ENCODE measurements around the gene MCC. TPM values are rescaled to one million over a fixed set of nuclear protein-coding genes. Genes with fewer than 3 reads are reported as not detected.

MCC gene
- polyA plus RNA-seq, 1 donor (not counting 4 experiments of a cell fraction or from before 2014, with no cell fraction given) = 24.6 TPM

DNA sequence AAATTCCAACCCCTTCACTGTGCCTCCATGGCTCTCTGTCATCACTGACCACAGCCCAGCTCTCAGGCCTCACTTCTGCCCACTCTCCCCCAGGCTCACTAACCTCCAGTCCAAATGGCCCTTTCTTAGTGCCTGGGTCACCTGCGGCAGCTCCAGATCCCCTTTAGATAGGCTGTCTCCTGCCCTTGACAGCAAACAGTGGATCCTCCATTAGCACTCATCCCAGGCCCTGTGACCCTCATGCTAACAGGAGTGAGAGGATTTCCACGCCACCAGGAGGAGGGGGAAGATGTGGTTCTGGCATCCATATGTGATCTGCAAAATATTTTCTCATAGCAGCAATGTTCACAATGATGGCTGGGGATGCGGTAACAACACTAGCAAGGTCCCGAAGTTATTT lies 372.3 kb downstream of the MCC start:
- no peak for TF ChIP-seq EZH2 (IDR thresholded peaks at IDR 0.05; ENCODE audit: low read length)
- TF ChIP-seq, protein P1, sequence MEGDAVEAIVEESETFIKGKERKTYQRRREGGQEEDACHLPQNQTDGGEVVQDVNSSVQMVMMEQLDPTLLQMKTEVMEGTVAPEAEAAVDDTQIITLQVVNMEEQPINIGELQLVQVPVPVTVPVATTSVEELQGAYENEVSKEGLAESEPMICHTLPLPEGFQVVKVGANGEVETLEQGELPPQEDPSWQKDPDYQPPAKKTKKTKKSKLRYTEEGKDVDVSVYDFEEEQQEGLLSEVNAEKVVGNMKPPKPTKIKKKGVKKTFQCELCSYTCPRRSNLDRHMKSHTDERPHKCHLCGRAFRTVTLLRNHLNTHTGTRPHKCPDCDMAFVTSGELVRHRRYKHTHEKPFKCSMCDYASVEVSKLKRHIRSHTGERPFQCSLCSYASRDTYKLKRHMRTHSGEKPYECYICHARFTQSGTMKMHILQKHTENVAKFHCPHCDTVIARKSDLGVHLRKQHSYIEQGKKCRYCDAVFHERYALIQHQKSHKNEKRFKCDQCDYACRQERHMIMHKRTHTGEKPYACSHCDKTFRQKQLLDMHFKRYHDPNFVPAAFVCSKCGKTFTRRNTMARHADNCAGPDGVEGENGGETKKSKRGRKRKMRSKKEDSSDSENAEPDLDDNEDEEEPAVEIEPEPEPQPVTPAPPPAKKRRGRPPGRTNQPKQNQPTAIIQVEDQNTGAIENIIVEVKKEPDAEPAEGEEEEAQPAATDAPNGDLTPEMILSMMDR (optimal IDR thresholded peaks at IDR 0.05 in 1 of 3, IDR thresholded peaks at IDR 0.05 in 1 of 3, conservative IDR thresholded peaks at IDR 0.05 in 1 of 3; ENCODE audit: extremely low read depth in 1 of 3, insufficient read depth in 2 of 3, low read length in 3 of 3) = no peak
- Histone ChIP-seq H3K9me1 (ENCODE audit: control insufficient read depth, extremely low read depth, insufficient read depth, low read length) (no peaks in the 10 kb centered on the region), H3K27ac (ENCODE audit: control insufficient read depth, insufficient read depth, low read length) (no peak overlapping the region), H3K27me3 (ENCODE audit: control insufficient read depth, extremely low read depth, insufficient read depth, low read length) (no peaks in the 10 kb centered on the region), H3K9ac (ENCODE audit: control insufficient read depth, extremely low read depth, insufficient read depth, low read length) (no peak overlapping the region), H2AFZ (ENCODE audit: control insufficient read depth, low read length) (no peak overlapping the region), H3K9me3 (ENCODE audit: control insufficient read depth, low read depth, low read length) (no peaks in the 10 kb centered on the region), H3K4me2 (ENCODE audit: control insufficient read depth, extremely low read depth, insufficient read depth, low read depth, low read length) (no peak overlapping the region), H3K36me3 (ENCODE audit: control insufficient read depth in 2 of 2, extremely low read depth in 1 of 2, insufficient read depth in 2 of 2, low read length in 2 of 2) (peaks cover 5 to 7% of the 10 kb centered on the region in 2 experiments), H3K4me1 (ENCODE audit: control insufficient read depth, extremely low read depth, insufficient read depth, low read length) (peaks cover 20% of the 10 kb centered on the region), H3K4me3 (ENCODE audit: control insufficient read depth in 2 of 3, extremely low read depth in 1 of 3, insufficient read depth in 2 of 3, low read depth in 1 of 3, low read length in 3 of 3) (no peak overlapping the region), H4K20me1 (ENCODE audit: control insufficient read depth, extremely low read depth, insufficient read depth, low read length) (no peaks in the 10 kb centered on the region), H3K79me2 (ENCODE audit: control insufficient read depth, insufficient read depth, low read length) (peaks cover 10% of the 10 kb centered on the region)
- FAIRE-seq (no peak), DNase-seq (ENCODE audit: low read depth, low spot score) (no peak)
- dilution Hi-C loops (cut with MboI; ENCODE audit: extremely low pct_ligation_motif_present, low sequenced_read_pairs) = no loop called here

DNA sequence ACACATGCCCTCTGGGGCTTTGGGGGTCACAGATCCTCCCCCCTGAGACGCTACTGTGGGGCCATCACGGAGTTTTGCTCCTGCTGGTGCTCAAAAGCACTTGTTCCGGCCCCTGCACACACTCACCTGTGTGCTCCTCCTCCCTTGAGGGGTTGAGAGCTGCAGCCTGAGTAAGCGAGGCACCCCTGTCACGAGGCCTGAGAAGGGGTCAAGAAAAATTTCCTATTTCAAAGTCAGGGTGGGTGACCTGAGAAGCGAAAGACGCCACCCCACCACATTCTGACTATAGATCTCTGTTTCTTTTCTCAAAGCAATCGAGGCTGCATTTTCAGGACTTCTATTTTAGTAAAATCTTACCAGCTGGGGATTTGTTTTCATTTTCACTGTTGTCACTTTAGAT lies 373.2 kb downstream of the MCC start:
- H3K36me3 ChIP-seq (ENCODE audit: control insufficient read depth in 2 of 2, extremely low read depth in 1 of 2, insufficient read depth in 2 of 2, low read length in 2 of 2) = peaks cover 5 to 7% of the 10 kb centered on the region in 2 experiments
- no peak overlapping the region for H3K27ac ChIP-seq (ENCODE audit: control insufficient read depth, insufficient read depth, low read length)
- H4K20me1 ChIP-seq (ENCODE audit: control insufficient read depth, extremely low read depth, insufficient read depth, low read length) = no peaks in the 10 kb centered on the region
- no peak for TF ChIP-seq EZH2 (IDR thresholded peaks at IDR 0.05; ENCODE audit: low read length)
- TF ChIP-seq, protein P1 (optimal IDR thresholded peaks at IDR 0.05 in 1 of 3, IDR thresholded peaks at IDR 0.05 in 1 of 3, conservative IDR thresholded peaks at IDR 0.05 in 1 of 3; ENCODE audit: extremely low read depth in 1 of 3, insufficient read depth in 2 of 3, low read length in 3 of 3) = no peak
- no peak overlapping the region for H3K4me2 ChIP-seq (ENCODE audit: control insufficient read depth, extremely low read depth, insufficient read depth, low read depth, low read length)
- H3K4me3 ChIP-seq (ENCODE audit: control insufficient read depth in 2 of 3, extremely low read depth in 1 of 3, insufficient read depth in 2 of 3, low read depth in 1 of 3, low read length in 3 of 3) = no peak overlapping the region
- FAIRE-seq (no peak), DNase-seq (ENCODE audit: low read depth, low spot score) (no peak)
- no peaks in the 10 kb centered on the region for H3K9me3 ChIP-seq (ENCODE audit: control insufficient read depth, low read depth, low read length)
- H3K79me2 ChIP-seq (ENCODE audit: control insufficient read depth, insufficient read depth, low read length) = peaks cover 10% of the 10 kb centered on the region
- H2AFZ ChIP-seq (ENCODE audit: control insufficient read depth, low read length) = no peak overlapping the region
- H3K4me1 ChIP-seq (ENCODE audit: control insufficient read depth, extremely low read depth, insufficient read depth, low read length) = peaks cover 24% of the 10 kb centered on the region
- H3K9ac ChIP-seq (ENCODE audit: control insufficient read depth, extremely low read depth, insufficient read depth, low read length) = no peak overlapping the region
- no peaks in the 10 kb centered on the region for H3K9me1 ChIP-seq (ENCODE audit: control insufficient read depth, extremely low read depth, insufficient read depth, low read length)
- H3K27me3 ChIP-seq (ENCODE audit: control insufficient read depth, extremely low read depth, insufficient read depth, low read length) = no peaks in the 10 kb centered on the region
- dilution Hi-C loops (cut with MboI; ENCODE audit: extremely low pct_ligation_motif_present, low sequenced_read_pairs) = no loop called here
